HEK293 (cell line): ENCODE data around the gene B4GAT1.

Experiments
- CTCF ChIA-PET: fragments of 350-600 bp; formaldehyde crosslinking; extraction: SDS; loops from one replicate; lab custom pipeline; 2021; ENCODE audit warnings: antibody characterized with exemption; lab: Yijun Ruan, JAX
- POLR2A ChIA-PET: fragments of 300-600 bp; formaldehyde crosslinking; extraction: SDS; loops from one replicate; lab custom pipeline; 2020; ENCODE audit warnings: antibody characterized with exemption, inconsistent platforms; lab: Yijun Ruan, JAX
- H3K27ac ChIP-seq: fragments of 200-500 bp; sonication (Bioruptor generic); 2 replicates; pipeline ENCODE4 v1.5.1; 2014; ENCODE audit warnings: low read depth, low read length, control low read depth, inconsistent platforms; ENCODE audit errors: extremely low read depth
- H3K36me3 ChIP-seq, 2 experiments: fragments of 200-500 bp in 1 of 2; sonication (Bioruptor generic) in 1 of 2; 1 replicate in 1 of 2; 2 replicates in 1 of 2; pipeline ENCODE4 v1.5.1; 2014 to 2017; ENCODE audit warnings: inconsistent platforms in 2 of 2, low read length in 2 of 2; ENCODE audit not compliant: control insufficient read depth in 2 of 2, insufficient read depth in 1 of 2
- H3K4me1 ChIP-seq: fragments of 200-500 bp; sonication (Bioruptor generic); 2 replicates; pipeline ENCODE4 v1.5.1; 2014; ENCODE audit warnings: mild to moderate bottlenecking, low read length, inconsistent platforms; ENCODE audit not compliant: control insufficient read depth, insufficient read depth
- H3K4me3 ChIP-seq: 2 replicates; pipeline ENCODE4 v1.5.1; 2011; ENCODE audit warnings: low read depth, mild to moderate bottlenecking, control low read depth, low read length, moderate library complexity
- H3K9me3 ChIP-seq: fragments of 200-500 bp; sonication (Bioruptor generic); 2 replicates; pipeline ENCODE4 v1.5.1; 2014; ENCODE audit warnings: low read depth, low read length, inconsistent platforms; ENCODE audit not compliant: control insufficient read depth, insufficient read depth
- GLI2 ChIP-seq: fragments of 450-650 bp; formaldehyde crosslinking; IDR thresholded peaks from 2 replicates; pipeline ENCODE4; 2017; ENCODE audit warnings: missing biosample characterization, missing genetic modification characterization, low read depth, borderline replicate concordance
- GLIS2 ChIP-seq: fragments of 450-650 bp; formaldehyde crosslinking; IDR thresholded peaks from 2 replicates; pipeline ENCODE4 v1.5.1; 2016; ENCODE audit warnings: missing biosample characterization, missing genetic modification characterization
- IKZF3 ChIP-seq: fragments of 450-650 bp; IDR thresholded peaks from 2 replicates; pipeline ENCODE4 v1.5.0; 2018; ENCODE audit warnings: missing biosample characterization, mild to moderate bottlenecking, missing genetic modification characterization, moderate library complexity
- MZF1 ChIP-seq: fragments of 450-650 bp; formaldehyde crosslinking; IDR thresholded peaks from 2 replicates; pipeline ENCODE4 v1.5.1; 2017; ENCODE audit warnings: missing biosample characterization, missing genetic modification characterization, borderline replicate concordance
- ZBTB48 ChIP-seq: fragments of 450-650 bp; formaldehyde crosslinking; IDR thresholded peaks from 2 replicates; pipeline ENCODE4 v1.5.1; 2016; ENCODE audit warnings: missing biosample characterization, missing genetic modification characterization
- ZNF148 ChIP-seq: fragments of 450-650 bp; formaldehyde crosslinking; IDR thresholded peaks from 2 replicates; pipeline ENCODE4 v1.5.0; 2017; ENCODE audit warnings: missing biosample characterization, missing genetic modification characterization, borderline replicate concordance
- ZNF2 ChIP-seq: fragments of 450-650 bp; formaldehyde crosslinking; IDR thresholded peaks from 2 replicates; pipeline ENCODE4 v1.5.1; 2016; ENCODE audit warnings: missing biosample characterization, missing genetic modification characterization
- ZNF221 ChIP-seq: fragments of 450-650 bp; formaldehyde crosslinking; IDR thresholded peaks from 2 replicates; pipeline ENCODE4 v1.5.1; 2017; ENCODE audit warnings: missing biosample characterization, missing genetic modification characterization, borderline replicate concordance
- ZNF239 ChIP-seq: fragments of 450-650 bp; formaldehyde crosslinking; IDR thresholded peaks from 2 replicates; pipeline ENCODE4 v1.5.1; 2016; ENCODE audit warnings: missing biosample characterization, missing genetic modification characterization
- ZNF341 ChIP-seq: fragments of 450-650 bp; formaldehyde crosslinking; IDR thresholded peaks from 2 replicates; pipeline ENCODE4; 2016; ENCODE audit warnings: low read depth, missing biosample characterization, missing genetic modification characterization
- ZNF423 ChIP-seq: fragments of 450-650 bp; formaldehyde crosslinking; IDR thresholded peaks from 2 replicates; pipeline ENCODE4 v1.5.1; 2016; ENCODE audit warnings: missing biosample characterization, missing genetic modification characterization
- ZNF488 ChIP-seq: fragments of 450-650 bp; formaldehyde crosslinking; IDR thresholded peaks from 2 replicates; pipeline ENCODE4 v1.5.1; 2016; ENCODE audit warnings: missing biosample characterization, missing genetic modification characterization
- ZNF501 ChIP-seq: fragments of 450-650 bp; formaldehyde crosslinking; IDR thresholded peaks from 2 replicates; pipeline ENCODE4 v1.5.1; 2016; ENCODE audit warnings: missing biosample characterization, missing genetic modification characterization
- ZNF555 ChIP-seq: fragments of 450-650 bp; formaldehyde crosslinking; conservative IDR thresholded peaks from 2 replicates; pipeline ENCODE4 v1.5.1; 2017; ENCODE audit warnings: missing biosample characterization, mild to moderate bottlenecking, missing genetic modification characterization, inconsistent platforms
- ZNF596 ChIP-seq: fragments of 450-650 bp; IDR thresholded peaks from 2 replicates; pipeline ENCODE4 v1.5.0; 2018; ENCODE audit warnings: missing biosample characterization, mild to moderate bottlenecking, missing genetic modification characterization, moderate library complexity
- ZNF654 ChIP-seq: fragments of 450-650 bp; formaldehyde crosslinking; IDR thresholded peaks from 2 replicates; pipeline ENCODE4 v1.5.1; 2016; ENCODE audit warnings: low read depth, missing biosample characterization, missing genetic modification characterization
- ZNF664 ChIP-seq: fragments of 450-650 bp; formaldehyde crosslinking; IDR thresholded peaks from 2 replicates; pipeline ENCODE4 v1.5.1; 2016; ENCODE audit warnings: missing biosample characterization, missing genetic modification characterization
- ZNF677 ChIP-seq: fragments of 450-650 bp; IDR thresholded peaks from 2 replicates; pipeline ENCODE4 v1.5.0; 2018; ENCODE audit warnings: missing biosample characterization, mild to moderate bottlenecking, missing genetic modification characterization, moderate library complexity
- ZNF707 ChIP-seq: fragments of 450-650 bp; formaldehyde crosslinking; IDR thresholded peaks from 2 replicates; pipeline ENCODE4 v1.5.1; 2016; ENCODE audit warnings: missing biosample characterization, missing genetic modification characterization
- ZNF785 ChIP-seq: fragments of 450-650 bp; formaldehyde crosslinking; IDR thresholded peaks from 2 replicates; pipeline ENCODE4 v1.5.1; 2016; ENCODE audit warnings: missing biosample characterization, missing genetic modification characterization
- TF ChIP-seq, protein P1 (sequence below): fragments of 450-650 bp; formaldehyde crosslinking; IDR thresholded peaks from 2 replicates; pipeline ENCODE4 v1.5.1; 2016; ENCODE audit warnings: missing biosample characterization, missing genetic modification characterization, borderline replicate concordance

Gene B4GAT1

DNA sequence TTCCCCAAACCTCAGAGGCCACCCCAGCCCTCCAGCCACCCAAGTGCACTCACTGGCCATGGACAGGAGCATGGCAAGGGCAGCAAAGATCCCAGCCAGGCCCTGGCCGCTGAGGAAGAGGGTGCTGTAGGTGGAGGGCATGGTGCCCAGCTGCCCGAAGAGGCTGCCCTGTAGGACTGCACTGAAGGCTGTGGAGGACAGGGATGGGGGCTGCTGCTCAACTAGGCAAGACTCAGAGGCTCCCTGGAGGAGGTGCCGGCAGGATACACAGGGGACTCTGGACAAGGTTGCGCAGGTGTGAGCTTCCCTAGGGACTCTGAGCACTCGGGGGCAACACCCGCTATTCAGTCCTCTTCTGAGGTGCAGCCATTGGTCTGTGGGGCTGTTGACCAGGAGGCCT, 21.1 kb upstream of the B4GAT1 start:
- peaks cover 0 to 47% of the 10 kb centered on the region in 2 experiments; a peak in 1 of 3 replicates for H3K36me3 ChIP-seq
- ChIA-PET CTCF (no interaction called here), POLR2A (interaction anchor here (0.9 kb wide), 1 partner anchor 9 kb away, joined by 3 read pairs; no protein-coding TSS in a partner anchor)
- H3K9me3 ChIP-seq = no peaks in the 10 kb centered on the region
- H3K4me1 ChIP-seq = no peaks in the 10 kb centered on the region
- TF ChIP-seq ZNF654 = no peak
- no peak for TF ChIP-seq ZNF501 (tag by site-specific recombination)
- no peak for TF ChIP-seq ZNF239
- TF ChIP-seq ZNF677 (tag by site-specific recombination) = no peak
- no peak for TF ChIP-seq ZNF423 (tag by site-specific recombination)
- TF ChIP-seq ZNF341 (tag by site-specific recombination) = no peak
- no peak for TF ChIP-seq IKZF3 (tag by site-specific recombination)
- TF ChIP-seq ZNF555 (tag by site-specific recombination) = no peak
- TF ChIP-seq ZNF707 (tag by site-specific recombination) = no peak
- TF ChIP-seq ZNF2 = no peak
- no peak overlapping the region for H3K4me3 ChIP-seq
- H3K27ac ChIP-seq = no peak overlapping the region

GRCh38 chr11:66367561-66368312, 20.3 kb upstream of the B4GAT1 start:
- no peak overlapping the region for H3K4me3 ChIP-seq
- ChIA-PET CTCF (interaction anchor here (1.7 to 5.6 kb wide), 3 partner anchors 17 to 56 kb away, joined by 5 to 58 read pairs (median 15); no protein-coding TSS in a partner anchor), POLR2A (interaction anchor here (0.9 kb wide), 1 partner anchor 8 kb away, joined by 3 read pairs; no protein-coding TSS in a partner anchor)
- H3K4me1 ChIP-seq = no peaks in the 10 kb centered on the region
- H3K9me3 ChIP-seq = no peaks in the 10 kb centered on the region
- no peak overlapping the region for H3K27ac ChIP-seq
- peaks cover 0 to 54% of the 10 kb centered on the region in 2 experiments; a peak in 1 of 3 replicates for H3K36me3 ChIP-seq
- TF ChIP-seq ZNF423 (tag by site-specific recombination) (no peak), GLIS2 (tag by site-specific recombination) (peak; percentile 15; the same call in 1 of the 2 replicates), ZNF221 (tag by site-specific recombination) (no peak), ZNF785 (tag by site-specific recombination) (no peak), ZNF664 (tag by site-specific recombination) (peak; percentile 94), ZNF677 (tag by site-specific recombination) (no peak), ZNF239 (no peak), ZNF596 (tag by site-specific recombination) (no peak), MZF1 (tag by site-specific recombination) (no peak), ZNF148 (tag by site-specific recombination) (no peak), ZBTB48 (tag by site-specific recombination) (no peak), ZNF488 (tag by site-specific recombination) (no peak), GLI2 (tag by site-specific recombination) (no peak)
- TF ChIP-seq, protein P1, sequence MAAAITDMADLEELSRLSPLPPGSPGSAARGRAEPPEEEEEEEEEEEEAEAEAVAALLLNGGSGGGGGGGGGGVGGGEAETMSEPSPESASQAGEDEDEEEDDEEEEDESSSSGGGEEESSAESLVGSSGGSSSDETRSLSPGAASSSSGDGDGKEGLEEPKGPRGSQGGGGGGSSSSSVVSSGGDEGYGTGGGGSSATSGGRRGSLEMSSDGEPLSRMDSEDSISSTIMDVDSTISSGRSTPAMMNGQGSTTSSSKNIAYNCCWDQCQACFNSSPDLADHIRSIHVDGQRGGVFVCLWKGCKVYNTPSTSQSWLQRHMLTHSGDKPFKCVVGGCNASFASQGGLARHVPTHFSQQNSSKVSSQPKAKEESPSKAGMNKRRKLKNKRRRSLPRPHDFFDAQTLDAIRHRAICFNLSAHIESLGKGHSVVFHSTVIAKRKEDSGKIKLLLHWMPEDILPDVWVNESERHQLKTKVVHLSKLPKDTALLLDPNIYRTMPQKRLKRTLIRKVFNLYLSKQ (tag by site-specific recombination) = no peak
